Lung (tissue), 12 donors: Measurements from ENCODE around the gene EPHA6. TPM values are rescaled to one million over a fixed set of nuclear protein-coding genes. Genes with fewer than 3 reads are reported as not detected.

Source experiments
- ATAC-seq: fragments of 200-7000 bp; cut with Tn5 transposase; one replicate; pipeline ENCODE4 v1.9.1; 2020; ENCODE audit warnings: moderate number of reproducible peaks; ENCODE audit not compliant: insufficient read depth, low FRiP score
- DNase-seq, 3 donors: peaks; one replicate each; pipeline ENCODE4 v3.0.0-alpha.2; 2013 to 2017
- H3K27ac ChIP-seq, 2 donors: one replicate each; pipeline ENCODE4 v1.5.1; 2013; ENCODE audit warnings: mild to moderate bottlenecking in 2 of 2, moderate library complexity in 2 of 2, control low read depth in 1 of 2, inconsistent platforms in 1 of 2, low read depth in 1 of 2, low read length in 1 of 2
- H3K27me3 ChIP-seq, 3 donors: one replicate each; pipeline ENCODE4 v1.5.1; 2013; ENCODE audit warnings: low read length in 2 of 3; ENCODE audit not compliant: control insufficient read depth in 3 of 3, insufficient read depth in 3 of 3
- H3K36me3 ChIP-seq, 4 donors: one replicate each; pipeline ENCODE4 v1.5.1; 2013; ENCODE audit warnings: low read length in 4 of 4, mild to moderate bottlenecking in 1 of 4, moderate library complexity in 1 of 4; ENCODE audit not compliant: control insufficient read depth in 4 of 4, insufficient read depth in 4 of 4
- H3K4me1 ChIP-seq, 5 donors: one replicate each; pipeline ENCODE4 v1.5.1; 2013; ENCODE audit warnings: low read length in 5 of 5, mild to moderate bottlenecking in 2 of 5, moderate library complexity in 1 of 5; ENCODE audit not compliant: control insufficient read depth in 5 of 5, insufficient read depth in 5 of 5
- H3K4me3 ChIP-seq: one replicate; pipeline ENCODE4 v1.5.1; 2013; ENCODE audit warnings: mild to moderate bottlenecking, control low read depth, moderate library complexity
- H3K9ac ChIP-seq, 2 donors: one replicate each; pipeline ENCODE4 v1.5.1; 2013; ENCODE audit warnings: low read length in 2 of 2, control low read depth in 1 of 2; ENCODE audit not compliant: insufficient read depth in 1 of 2
- H3K9me3 ChIP-seq, 4 donors: one replicate each; pipeline ENCODE4 v1.5.1; 2013; ENCODE audit warnings: low read length in 3 of 4, mild to moderate bottlenecking in 1 of 4, moderate library complexity in 1 of 4; ENCODE audit not compliant: control insufficient read depth in 4 of 4, insufficient read depth in 3 of 4
- CTCF ChIP-seq: IDR thresholded peaks from 2 replicates; pipeline ENCODE4 v1.5.1; 2012; ENCODE audit warnings: mild to moderate bottlenecking; ENCODE audit errors: control extremely low read depth, extremely low read depth
- WGBS, 2 donors: extraction: QIAGEN DNeasy Blood & Tissue Kit; methylation state at CpG; one replicate each; pipeline ENCODE4 v1.1.7; 2013; 5-methylcytosine and 5-hydroxymethylcytosine counted together
- polyA plus RNA-seq, 2 donors: library from polyadenylated mRNA; stranded (reverse); fragments of 200-250 nt; gene quantifications; one replicate each; pipeline ENCODE4 v1.2.1, GENCODE V29; 2013
- total RNA-seq, 2 donors: library from RNA; depleted of rRNA in 1 of 2; stranded (reverse); fragments of >200 nt in 1 of 2; gene quantifications; one replicate each; pipeline ENCODE4 v1.2.1, GENCODE V29; 2014 to 2021
- donor health status: control.
- donor health status: control.
- donor health status: Bipolar disorder and iron deficiency.
- donor health status: healthy.
- donor health status: DM: yes; HTN: yes; CAD: no.

The EPHA6 gene
- total and polyA plus RNA-seq, 4 donors: 0.31 to 1.3 TPM; not detected in 2

DNA sequence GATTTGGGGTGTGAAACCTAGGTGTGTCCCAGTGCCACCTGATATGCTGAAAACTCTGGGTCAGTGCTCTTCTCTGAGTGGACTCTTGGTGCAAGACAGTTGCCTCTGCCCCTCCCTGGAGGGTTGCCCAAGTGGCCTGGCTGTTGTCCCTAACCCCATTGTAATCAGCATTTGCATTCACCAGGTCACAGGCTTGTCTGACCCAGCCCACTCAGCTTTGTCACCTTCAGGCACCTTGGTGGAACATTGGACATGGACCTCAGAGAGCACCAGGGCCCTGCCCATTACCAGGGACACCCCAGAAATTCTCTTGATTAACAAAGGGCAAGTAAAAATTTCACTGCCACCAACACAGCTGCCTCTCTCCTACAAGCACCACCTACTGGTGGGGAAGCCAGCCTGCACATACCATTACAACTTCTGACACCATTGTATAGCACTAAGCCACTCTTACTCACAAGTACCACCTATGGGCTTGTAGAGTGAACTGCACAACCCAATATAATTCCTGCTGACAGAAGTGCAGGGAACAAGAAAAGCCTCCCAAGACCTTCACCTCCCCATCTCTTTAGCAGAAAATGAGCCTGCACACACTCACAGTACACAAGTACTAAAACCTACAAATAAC lies 324.6 kb downstream of the EPHA6 start:
- TF ChIP-seq CTCF: no peak
- DNase-seq: no peak
- no peak overlapping the region for H3K4me3 ChIP-seq
- H3K9ac ChIP-seq: no peak overlapping the region
- no peak for ATAC-seq
- peaks cover 0 to 9% (median 8%) of the 10 kb centered on the region in 4 donors for H3K9me3 ChIP-seq
- no peaks in the 10 kb centered on the region for H3K27me3 ChIP-seq
- no peak overlapping the region for H3K27ac ChIP-seq
- H3K36me3 ChIP-seq: no peaks in the 10 kb centered on the region
- no peaks in the 10 kb centered on the region for H3K4me1 ChIP-seq

DNA sequence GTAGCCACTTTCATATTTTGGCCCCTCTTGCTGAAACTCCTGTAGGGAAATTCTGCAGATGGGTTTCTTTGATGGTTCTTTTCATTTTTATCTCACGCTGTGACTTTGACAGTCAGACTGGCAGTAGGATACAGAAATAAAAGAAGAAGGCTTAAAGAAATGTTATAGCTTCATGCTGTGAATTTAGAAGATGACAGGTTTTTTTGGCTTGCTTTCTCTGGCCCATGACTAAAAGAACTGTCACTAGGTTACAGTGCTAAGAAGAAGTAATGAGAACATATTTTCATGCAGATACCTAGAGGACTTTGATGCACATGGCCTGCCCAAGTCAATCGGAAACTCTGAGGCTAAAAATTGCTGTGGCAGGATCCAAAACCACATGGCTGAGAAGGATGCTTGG lies 334.5 kb downstream of the EPHA6 start:
- WGBS, 2 donors: 91 to 93% methylated on average over 2 of the region's 2 CpGs
- DNase-seq: no peak
- H3K9me3 ChIP-seq: peaks cover 0 to 6% (median 0%) of the 10 kb centered on the region in 4 donors
- TF ChIP-seq CTCF: no peak
- no peak overlapping the region for H3K4me3 ChIP-seq
- H3K9ac ChIP-seq: no peak overlapping the region
- H3K27ac ChIP-seq: no peak overlapping the region
- no peaks in the 10 kb centered on the region for H3K36me3 ChIP-seq
- no peaks in the 10 kb centered on the region for H3K27me3 ChIP-seq
- no peaks in the 10 kb centered on the region for H3K4me1 ChIP-seq
- ATAC-seq: no peak

DNA sequence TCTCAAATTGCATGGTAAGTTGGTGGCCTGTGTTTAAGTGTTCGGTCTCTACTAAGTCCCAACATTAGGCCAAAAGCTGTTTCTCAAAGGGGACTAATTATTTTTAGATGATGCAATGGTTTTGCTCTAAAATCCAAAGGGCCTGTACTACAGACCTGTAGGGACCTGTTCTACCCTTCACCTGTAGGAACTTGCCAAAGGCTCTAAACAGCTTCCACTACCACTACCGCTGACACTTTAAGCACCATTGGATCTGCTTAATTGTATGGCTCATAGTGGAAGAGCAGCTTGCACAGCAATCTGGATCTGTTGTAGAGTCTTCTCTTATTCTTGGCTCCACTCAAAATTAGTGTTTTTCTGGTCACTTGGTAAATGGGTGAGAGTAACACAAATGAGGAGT lies 346.8 kb downstream of the EPHA6 start:
- no peak for TF ChIP-seq CTCF
- DNase-seq (no peak), ATAC-seq (no peak)
- Histone ChIP-seq H3K27me3 (no peaks in the 10 kb centered on the region), H3K9me3 (no peaks in the 10 kb centered on the region), H3K9ac (no peak overlapping the region), H3K36me3 (no peaks in the 10 kb centered on the region), H3K27ac (no peak overlapping the region), H3K4me3 (no peak overlapping the region), H3K4me1 (no peaks in the 10 kb centered on the region)
- 64 to 97% methylated on average over 2 of the region's 2 CpGs for WGBS, 2 donors

GRCh38 chr3:97177242-97177641 lies 362.8 kb downstream of the EPHA6 start:
- H3K9me3 ChIP-seq: peaks cover 0 to 11% (median 2%) of the 10 kb centered on the region in 4 donors
- no peak for TF ChIP-seq CTCF
- H3K27me3 ChIP-seq: no peaks in the 10 kb centered on the region
- ATAC-seq (no peak), DNase-seq (no peak)
- no peak overlapping the region for H3K9ac ChIP-seq
- H3K4me1 ChIP-seq: no peaks in the 10 kb centered on the region
- H3K36me3 ChIP-seq: no peaks in the 10 kb centered on the region
- H3K27ac ChIP-seq: no peak overlapping the region
- no peak overlapping the region for H3K4me3 ChIP-seq
